WTC11 (cell line): ENCODE results near the gene NUMA1. TPM values are rescaled to one million over a fixed set of nuclear protein-coding genes. Genes with fewer than 3 reads are reported as not detected.

Experiments
- ATAC-seq: fragments of 200-7000 bp; cut with Tn5 transposase; 2 replicates; pipeline ENCODE4 v1.10.0; 2021; ENCODE audit warnings: mild to moderate bottlenecking, moderate library complexity
- CTCF ChIA-PET: fragments of 300-600 bp; sonication (Branson Sonifier 250); formaldehyde crosslinking; loops from one replicate; lab custom pipeline; 2021; ENCODE audit warnings: antibody characterized with exemption; lab: Charles Lee
- POLR2A ChIA-PET: fragments of 350-600 bp; sonication (Branson Sonifier 250); formaldehyde crosslinking; loops from one replicate; lab custom pipeline; 2021; ENCODE audit warnings: antibody characterized with exemption; lab: Charles Lee
- DNase-seq: peaks from one replicate; pipeline ENCODE4 v3.0.0; 2021; ENCODE audit warnings: low spot score
- H3K27ac Mint-ChIP-seq: 2 replicates; pipeline ENCODE4 v1.8.0; 2021; ENCODE audit warnings: mixed read lengths
- H3K27me3 Mint-ChIP-seq: 2 replicates; pipeline ENCODE4 v1.8.0; 2021; ENCODE audit warnings: low read depth, mild to moderate bottlenecking, moderate library complexity, mixed read lengths
- H3K36me3 Mint-ChIP-seq: 2 replicates; pipeline ENCODE4 v1.8.0; 2021; ENCODE audit warnings: mixed read lengths
- H3K4me1 Mint-ChIP-seq: 2 replicates; pipeline ENCODE4 v1.8.0; 2022; ENCODE audit warnings: mixed read lengths
- H3K4me3 Mint-ChIP-seq: 2 replicates; pipeline ENCODE4 v1.8.0; 2021; ENCODE audit warnings: mild to moderate bottlenecking, moderate library complexity, mixed read lengths
- H3K9me3 Mint-ChIP-seq: 2 replicates; pipeline ENCODE4 v1.8.0; 2021; ENCODE audit warnings: mixed read lengths
- ATF6 ChIP-seq: sonication (generic); formaldehyde crosslinking; IDR thresholded peaks from 2 replicates; pipeline ENCODE4 v1.8.1; 2023; ENCODE audit warnings: mild to moderate bottlenecking, missing genetic modification reagents
- CREM ChIP-seq: sonication (generic); formaldehyde crosslinking; IDR thresholded peaks from 2 replicates; pipeline ENCODE4 v1.8.1; 2022; ENCODE audit warnings: mild to moderate bottlenecking, missing genetic modification reagents, moderate library complexity
- CTCF ChIP-seq: fragments of 200-600 bp; IDR thresholded peaks from 2 replicates; pipeline ENCODE4 v1.8.0; 2022; ENCODE audit warnings: antibody characterized with exemption
- E2F5 ChIP-seq: sonication (generic); formaldehyde crosslinking; IDR thresholded peaks from 2 replicates; pipeline ENCODE4 v1.8.1; 2022; ENCODE audit warnings: mild to moderate bottlenecking, moderate library complexity, missing genetic modification reagents
- GRHL2 ChIP-seq: fragments of 250-450 bp; sonication (Bioruptor Pico); IDR thresholded peaks from 2 replicates; pipeline ENCODE4 v1.8.0; 2022; ENCODE audit warnings: mild to moderate bottlenecking, moderate library complexity; ENCODE audit not compliant: insufficient replicate concordance, severe bottlenecking
- IRF1 ChIP-seq: sonication (generic); formaldehyde crosslinking; IDR thresholded peaks from 2 replicates; pipeline ENCODE4 v1.8.0; 2023; ENCODE audit warnings: missing genetic modification reagents
- IRF2 ChIP-seq: sonication (generic); formaldehyde crosslinking; IDR thresholded peaks from 2 replicates; pipeline ENCODE4 v1.8.0; 2022; ENCODE audit warnings: low read depth, missing genetic modification reagents, borderline replicate concordance
- JUN ChIP-seq: sonication (generic); formaldehyde crosslinking; IDR thresholded peaks from 2 replicates; pipeline ENCODE4 v1.8.0; 2023; ENCODE audit warnings: mild to moderate bottlenecking, missing genetic modification reagents
- MLX ChIP-seq: sonication (generic); formaldehyde crosslinking; IDR thresholded peaks from 2 replicates; pipeline ENCODE4 v1.8.1; 2023; ENCODE audit warnings: mild to moderate bottlenecking, missing genetic modification reagents, moderate library complexity
- MXD4 ChIP-seq: fragments of 250-450 bp; sonication (Bioruptor Pico); IDR thresholded peaks from 2 replicates; pipeline ENCODE4 v1.8.0; 2021; ENCODE audit warnings: mild to moderate bottlenecking, moderate library complexity, borderline replicate concordance
- PRRX2 ChIP-seq: fragments of 250-450 bp; sonication (Bioruptor Pico); IDR thresholded peaks from 2 replicates; pipeline ENCODE4 v1.8.0; 2021; ENCODE audit warnings: mild to moderate bottlenecking
- SMAD3 ChIP-seq: sonication (generic); formaldehyde crosslinking; IDR thresholded peaks from 2 replicates; pipeline ENCODE4 v1.8.0; 2022; ENCODE audit warnings: missing genetic modification reagents, mild to moderate bottlenecking, borderline replicate concordance
- USF1 ChIP-seq: sonication (generic); formaldehyde crosslinking; IDR thresholded peaks from 2 replicates; pipeline ENCODE4 v1.8.0; 2022; ENCODE audit warnings: mild to moderate bottlenecking, missing genetic modification reagents
- USF2 ChIP-seq: sonication (generic); formaldehyde crosslinking; IDR thresholded peaks from 2 replicates; pipeline ENCODE4 v1.8.1; 2023; ENCODE audit warnings: mild to moderate bottlenecking, missing genetic modification reagents, moderate library complexity
- ZNF219 ChIP-seq: sonication (generic); formaldehyde crosslinking; IDR thresholded peaks from 2 replicates; pipeline ENCODE4 v1.8.0; 2023; ENCODE audit warnings: missing genetic modification reagents, mild to moderate bottlenecking, borderline replicate concordance
- ZNF317 ChIP-seq: sonication (generic); formaldehyde crosslinking; IDR thresholded peaks from 2 replicates; pipeline ENCODE4 v1.8.1; 2023; ENCODE audit warnings: low read depth, mild to moderate bottlenecking, moderate library complexity, missing genetic modification reagents, borderline replicate concordance
- ZNF425 ChIP-seq: fragments of 250-450 bp; sonication (Bioruptor Pico); conservative IDR thresholded peaks from 2 replicates; pipeline ENCODE4 v1.9.0; 2021; ENCODE audit warnings: mild to moderate bottlenecking
- ZNF512 ChIP-seq: sonication (generic); formaldehyde crosslinking; IDR thresholded peaks from 2 replicates; pipeline ENCODE4 v1.8.1; 2022; ENCODE audit warnings: missing genetic modification reagents, borderline replicate concordance
- ZNF671 ChIP-seq: fragments of 250-450 bp; sonication (Bioruptor Pico); IDR thresholded peaks from 2 replicates; pipeline ENCODE4 v1.8.0; 2021; ENCODE audit warnings: mild to moderate bottlenecking
- total RNA-seq: library from RNA; stranded (reverse); gene quantifications from 3 replicates; pipeline ENCODE4 v1.2.3, GENCODE V29; 2021

NUMA1 gene
- total RNA-seq, 1 experiment from 2014 or later = 147 TPM

GRCh38 chr11:72085621-72086351, 5.4 kb upstream of the NUMA1 start:
- DNase-seq (no peak), ATAC-seq (peak; percentile 45)
- POLR2A ChIA-PET = interaction anchor here (1.7 kb wide), 1 partner anchor 60 kb away, joined by 4 read pairs; no protein-coding TSS in a partner anchor
- CTCF ChIA-PET = interaction anchor here (0.8 to 4.1 kb wide), 10 partner anchors 11 to 345 kb away, joined by 3 to 31 read pairs (median 4); no protein-coding TSS in a partner anchor
- Mint-ChIP-seq H3K4me1 (peaks cover 9% of the 10 kb centered on the region), H3K36me3 (0 out of 2 replicates have a peak, but pooled peaks cover 2% of the 10 kb centered on the region), H3K27ac (peak overlapping the region; percentile 27; the same call in 1 of the 2 replicates), H3K27me3 (no peaks in the 10 kb centered on the region), H3K4me3 (no peak overlapping the region), H3K9me3 (no peaks in the 10 kb centered on the region)
- TF ChIP-seq CTCF = no peak
- no peak for TF ChIP-seq SMAD3 (CRISPR knock-in tag)
- TF ChIP-seq USF1 (CRISPR knock-in tag) = peak; percentile 61; the same call in 1 of the 2 replicates
- peak; percentile 79 for TF ChIP-seq USF2 (CRISPR knock-in tag)

- Mint-ChIP-seq H3K4me3 (no peak overlapping the region), H3K27ac (no peak overlapping the region), H3K36me3 (0 out of 2 replicates have a peak, but pooled peaks cover 2% of the 10 kb centered on the region), H3K9me3 (no peaks in the 10 kb centered on the region), H3K4me1 (peaks cover 9% of the 10 kb centered on the region), H3K27me3 (no peaks in the 10 kb centered on the region)
- no peak for ATAC-seq
- POLR2A ChIA-PET = interaction anchor here (0.6 kb wide), 1 partner anchor 107 kb away, joined by 4 read pairs; no protein-coding TSS in a partner anchor
- CTCF ChIA-PET = interaction anchor here (0.6 to 4.1 kb wide), 10 partner anchors 10 to 346 kb away, joined by 3 to 31 read pairs (median 4); no protein-coding TSS in a partner anchor
- DNase-seq = no peak
- no peak for TF ChIP-seq USF1 (CRISPR knock-in tag)
- TF ChIP-seq CREM (CRISPR knock-in tag) = no peak
- no peak for TF ChIP-seq E2F5
- no peak for TF ChIP-seq MXD4 (CRISPR knock-in tag)
- no peak for TF ChIP-seq ZNF512 (CRISPR knock-in tag)
- TF ChIP-seq GRHL2 (CRISPR knock-in tag) = no peak
- TF ChIP-seq ZNF219 (CRISPR knock-in tag) = no peak
- no peak for TF ChIP-seq ZNF425 (CRISPR knock-in tag)
- no peak for TF ChIP-seq ZNF671 (CRISPR knock-in tag)
- no peak for TF ChIP-seq IRF2 (CRISPR knock-in tag)
- no peak for TF ChIP-seq ZNF317 (CRISPR knock-in tag)
- TF ChIP-seq PRRX2 (CRISPR knock-in tag) = no peak
- no peak for TF ChIP-seq MLX (CRISPR knock-in tag)
- no peak for TF ChIP-seq IRF1 (CRISPR knock-in tag)
- TF ChIP-seq JUN (CRISPR knock-in tag) = no peak
- no peak for TF ChIP-seq ATF6
Observed at GRCh38 chr11:72084965-72085364, 4.6 kb upstream of the NUMA1 start.
